Right lobe of liver (tissue), 4 donors: ENCODE results near the gene CPA1.

ENCODE experiments used
- POLR2A ChIP-seq: fragments of 450-650 bp; IDR thresholded peaks from one replicate; pipeline ENCODE4 v1.6.1; 2017; ENCODE audit warnings: antibody characterized with exemption, mild to moderate bottlenecking
- TF ChIP-seq, protein P1 (sequence below), 4 donors: fragments of 200-600 bp in 3 of 4; fragments of 450-650 bp in 1 of 4; IDR thresholded peaks; one replicate each; pipeline versions ENCODE4 v1.5.1 to v1.8.0; 2016 to 2022; ENCODE audit warnings: antibody characterized with exemption in 4 of 4, mild to moderate bottlenecking in 2 of 4
- donor health status: DM: no; HTN: no; CAD: no.
- donor health status: DM: no; HTN: no; CAD: no.
- donor health status: DM: no; HTN: yes; CAD: no.

DNA sequence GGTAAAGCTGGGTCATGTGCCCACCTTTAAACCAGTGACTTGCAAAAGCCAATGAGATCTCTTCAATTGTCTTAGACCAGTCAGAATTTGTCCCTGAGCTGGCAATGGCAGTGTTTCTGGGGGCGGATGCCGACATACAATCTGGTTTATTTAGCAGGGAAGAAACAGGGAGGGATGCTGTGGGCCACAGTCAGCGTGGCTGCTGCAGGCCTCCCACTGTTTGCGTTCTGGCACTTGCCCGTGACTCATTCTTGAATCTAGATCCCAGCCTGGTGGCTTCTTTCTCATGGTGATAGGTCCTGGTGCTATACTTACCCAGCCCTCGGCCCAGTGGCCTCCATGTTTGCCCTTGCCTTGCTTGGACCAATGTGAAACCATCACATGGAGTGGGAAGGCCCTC is 3.1 kb upstream of the CPA1 start:
- TF ChIP-seq, protein P1, sequence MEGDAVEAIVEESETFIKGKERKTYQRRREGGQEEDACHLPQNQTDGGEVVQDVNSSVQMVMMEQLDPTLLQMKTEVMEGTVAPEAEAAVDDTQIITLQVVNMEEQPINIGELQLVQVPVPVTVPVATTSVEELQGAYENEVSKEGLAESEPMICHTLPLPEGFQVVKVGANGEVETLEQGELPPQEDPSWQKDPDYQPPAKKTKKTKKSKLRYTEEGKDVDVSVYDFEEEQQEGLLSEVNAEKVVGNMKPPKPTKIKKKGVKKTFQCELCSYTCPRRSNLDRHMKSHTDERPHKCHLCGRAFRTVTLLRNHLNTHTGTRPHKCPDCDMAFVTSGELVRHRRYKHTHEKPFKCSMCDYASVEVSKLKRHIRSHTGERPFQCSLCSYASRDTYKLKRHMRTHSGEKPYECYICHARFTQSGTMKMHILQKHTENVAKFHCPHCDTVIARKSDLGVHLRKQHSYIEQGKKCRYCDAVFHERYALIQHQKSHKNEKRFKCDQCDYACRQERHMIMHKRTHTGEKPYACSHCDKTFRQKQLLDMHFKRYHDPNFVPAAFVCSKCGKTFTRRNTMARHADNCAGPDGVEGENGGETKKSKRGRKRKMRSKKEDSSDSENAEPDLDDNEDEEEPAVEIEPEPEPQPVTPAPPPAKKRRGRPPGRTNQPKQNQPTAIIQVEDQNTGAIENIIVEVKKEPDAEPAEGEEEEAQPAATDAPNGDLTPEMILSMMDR (IDR thresholded peaks at IDR 0.05): no peak
- TF ChIP-seq POLR2A: no peak
